K562 (cell line): ENCODE measurements around the gene CAB39. TPM values are rescaled to one million over a fixed set of nuclear protein-coding genes. Genes with fewer than 3 reads are reported as not detected.

Experiments
- ATAC-seq: fragments of 200-7000 bp; cut with Tn5 transposase; 3 replicates; pipeline ENCODE4 v1.9.1; 2020; ENCODE audit warnings: moderate library complexity
- BruUV-seq: library from RNA; stranded (reverse); fragments of 400-500 nt; replicated peaks from 2 replicates; lab custom pipeline; 2021; lab: Mats Ljungman, UMichigan
- CTCF ChIA-PET: fragments of 300-600 bp; formaldehyde crosslinking; extraction: SDS; loops from one replicate; lab custom pipeline; 2021; ENCODE audit warnings: low intra/inter-chr PET ratio; lab: Yijun Ruan, JAX
- POLR2A ChIA-PET: fragments of 300-600, 350-650 bp; sonication (Branson Sonifier 250); formaldehyde crosslinking; extraction: SDS; loops from one replicate; lab custom pipeline; 2021; ENCODE audit warnings: antibody characterized with exemption, inconsistent platforms; lab: Yijun Ruan, JAX
- DNase-seq, 4 experiments: peaks; one replicate each; pipeline versions ENCODE4 v3.0.0 to v3.0.0-alpha.2; 2011 to 2018; ENCODE audit warnings: low spot score in 3 of 4, mixed read lengths in 3 of 4; ENCODE audit errors: extremely low read depth in 1 of 4
- FAIRE-seq: peaks from 2 replicates; lab custom pipeline; 2011; peaks lifted over from hg19 to GRCh38; lab: Jason Lieb, UNC
- H2AFZ ChIP-seq: 2 replicates; pipeline ENCODE4 v1.6.0; 2011; ENCODE audit warnings: low read depth, low read length, control low read depth, inconsistent platforms
- H3K27ac ChIP-seq: fragments of 200-600 bp; 3 replicates; pipeline ENCODE4 v1.8.0; 2011; ENCODE audit warnings: low read depth, mild to moderate bottlenecking, control low read depth, inconsistent platforms, low read length, moderate library complexity, mixed read lengths; ENCODE audit errors: extremely low read depth
- H3K27me3 ChIP-seq, 2 experiments: fragments of 300-600 bp in 1 of 2; 2 replicates in 1 of 2; 3 replicates in 1 of 2; pipeline versions ENCODE4 v1.6.0 to v1.8.0; 2011; ENCODE audit warnings: inconsistent platforms in 2 of 2, low read length in 2 of 2, mild to moderate bottlenecking in 1 of 2, mixed read lengths in 1 of 2, moderate library complexity in 1 of 2; ENCODE audit not compliant: control insufficient read depth in 2 of 2, insufficient read depth in 2 of 2
- H3K36me3 ChIP-seq: fragments of 300-600 bp; 3 replicates; pipeline ENCODE4 v1.8.0; 2011; ENCODE audit warnings: mild to moderate bottlenecking, low read length, inconsistent platforms; ENCODE audit not compliant: control insufficient read depth, insufficient read depth
- H3K4me1 ChIP-seq, 2 experiments: fragments of 200-600 bp in 1 of 2; replicated peaks in 1 of 2; 2 replicates in 1 of 2; 3 replicates in 1 of 2; pipeline versions ENCODE4 v1.5.1 to v1.8.0; 2011; ENCODE audit warnings: inconsistent platforms in 2 of 2, low read length in 2 of 2, mild to moderate bottlenecking in 1 of 2, mixed read lengths in 1 of 2, moderate library complexity in 1 of 2; ENCODE audit not compliant: control insufficient read depth in 2 of 2, insufficient read depth in 2 of 2
- H3K4me2 ChIP-seq: 2 replicates; pipeline ENCODE4 v1.6.1; 2011; ENCODE audit warnings: low read length, control low read depth, inconsistent platforms, mixed read lengths; ENCODE audit not compliant: insufficient read depth
- H3K4me3 ChIP-seq: fragments of 200-600 bp; sonication (generic), shearing (Covaris generic); 2 replicates; pipeline ENCODE4 v1.5.1; 2016; ENCODE audit warnings: control low read depth, inconsistent platforms
- H3K79me2 ChIP-seq: fragments of 200-600 bp; 3 replicates; pipeline ENCODE4 v1.8.0; 2011; ENCODE audit warnings: low read length, inconsistent platforms; ENCODE audit not compliant: control insufficient read depth, insufficient read depth
- H3K9ac ChIP-seq, 2 experiments: 2 replicates each; pipeline versions ENCODE4 v1.6.0 to v1.6.1; 2011; ENCODE audit warnings: low read depth in 2 of 2, low read length in 2 of 2, control low read depth in 1 of 2, inconsistent platforms in 1 of 2, mild to moderate bottlenecking in 1 of 2, mixed read lengths in 1 of 2; ENCODE audit not compliant: insufficient read depth in 1 of 2
- H3K9me1 ChIP-seq: one replicate; pipeline ENCODE4 v1.6.0; 2011; ENCODE audit warnings: inconsistent platforms, mild to moderate bottlenecking, low read length, moderate library complexity; ENCODE audit not compliant: control insufficient read depth, insufficient read depth
- H3K9me3 ChIP-seq: replicated peaks from 2 replicates; pipeline ENCODE4 v1.5.1; 2011; ENCODE audit warnings: low read depth, low read length, inconsistent platforms; ENCODE audit not compliant: control insufficient read depth, insufficient read depth
- H4K20me1 ChIP-seq: replicated peaks from 2 replicates; pipeline ENCODE4 v1.6.1; 2011; ENCODE audit warnings: low read length, inconsistent platforms, mixed read lengths; ENCODE audit not compliant: control insufficient read depth, insufficient read depth
- HMGN3 ChIP-seq: IDR thresholded peaks from 2 replicates; pipeline ENCODE4 v1.6.1; 2011; ENCODE audit warnings: borderline replicate concordance, low read depth, mild to moderate bottlenecking, mixed read lengths, low read length; ENCODE audit not compliant: insufficient read length; ENCODE audit errors: extremely low read depth
- MCM7 ChIP-seq, 2 experiments: fragments of 450-650 bp; IDR thresholded peaks; 2 replicates each; pipeline ENCODE4 v1.6.1; 2016 to 2018
- NFXL1 ChIP-seq: fragments of 450-650 bp; formaldehyde crosslinking; IDR thresholded peaks from 2 replicates; pipeline ENCODE4 v1.4.0; 2021; ENCODE audit warnings: mild to moderate bottlenecking
- POLR2H ChIP-seq: IDR thresholded peaks from 2 replicates; pipeline ENCODE4 v1.6.1; 2016; ENCODE audit warnings: missing genetic modification characterization, low read depth, mild to moderate bottlenecking, control low read depth, missing compliant biosample characterization, moderate library complexity
- RBM14 ChIP-seq: fragments of 200-400 bp; formaldehyde crosslinking; IDR thresholded peaks from 2 replicates; pipeline ENCODE4 v1.6.1; 2018; ENCODE audit warnings: low read depth, mild to moderate bottlenecking, low read length, moderate library complexity, borderline replicate concordance; ENCODE audit not compliant: insufficient read depth
- SP2 ChIP-seq: IDR thresholded peaks from 2 replicates; pipeline ENCODE4 v1.6.1; 2011; ENCODE audit warnings: mild to moderate bottlenecking, low read depth, low read length, moderate library complexity; ENCODE audit not compliant: poor library complexity, severe bottlenecking; ENCODE audit errors: extremely low read depth
- ZKSCAN1 ChIP-seq: fragments of 150-350 bp; IDR thresholded peaks from 2 replicates; pipeline ENCODE4 v1.6.1; 2016; ENCODE audit warnings: low read depth, low read length
- ZNF133 ChIP-seq: fragments of 250-450 bp; sonication (Bioruptor Pico); IDR thresholded peaks from 2 replicates; pipeline ENCODE4 v1.4.0; 2020; ENCODE audit warnings: mild to moderate bottlenecking
- ZNF717 ChIP-seq: fragments of 250-450 bp; sonication (Bioruptor Pico); IDR thresholded peaks from 2 replicates; pipeline ENCODE4 v1.5.0; 2021
- WGBS: fragments of 100-300 bp; shearing (Covaris generic); methylation state at CpG from one replicate; pipeline ENCODE4 v1.1.6; 2016; ENCODE audit warnings: low coverage, mixed read lengths; ENCODE audit not compliant: insufficient coverage; ENCODE audit errors: missing lambda C conversion rate; 5-methylcytosine and 5-hydroxymethylcytosine counted together
- in situ Hi-C: fragments of 300-500 bp; cut with MboI; formaldehyde crosslinking; loops from 4 replicates; pipeline ENCODE4 v1.15.0; 2018; ENCODE audit warnings: inconsistent platforms, mixed read lengths
- intact Hi-C: fragments of 100-400 bp; cut with micrococcal nuclease; formaldehyde crosslinking; loops from 2 replicates; pipeline ENCODE4 v1.14.2; 2022
- polyA plus RNA-seq, 8 experiments: library from polyadenylated mRNA; depleted of rRNA in 4 of 8; stranded (reverse) in 5 of 8; unstranded in 3 of 8; fragments of >200 nt; fragmentation: Nextera tagmentation in 2 of 8; fragmentation: Illumina TruSeq in 1 of 8; extraction: Ambion mirVana in 2 of 8; extraction: Trizol in 1 of 8; gene quantifications; 2 replicates each; pipeline versions ENCODE4 v1.2.1 to v1.2.3, GENCODE V29; 2011 to 2014; ENCODE audit warnings: inconsistent platforms in 1 of 8, missing spikeins in 1 of 8
- total RNA-seq, 7 experiments: library from RNA; depleted of rRNA in 6 of 7; stranded (reverse); fragments of >200 nt in 6 of 7; fragmentation: Illumina TruSeq in 2 of 7; extraction: Trizol in 2 of 7; gene quantifications; 2 replicates each; pipeline versions ENCODE4 v1.2.1 to v1.2.3, GENCODE V29; 2011 to 2021; ENCODE audit warnings: low replicate concordance in 1 of 7
- TF ChIP-seq, protein P1 (sequence below): fragments of 250-450 bp; sonication (Bioruptor Pico); IDR thresholded peaks from 2 replicates; pipeline ENCODE4 v1.8.0; 2022; ENCODE audit warnings: moderate library complexity, mild to moderate bottlenecking, inconsistent platforms

Gene CAB39
- total and polyA plus RNA-seq, 9 of the 15 experiments (the other 6 are each of a cell fraction or from before 2014, with no cell fraction given), result 27.2 to 94.4 (median 70.1) TPM

DNA sequence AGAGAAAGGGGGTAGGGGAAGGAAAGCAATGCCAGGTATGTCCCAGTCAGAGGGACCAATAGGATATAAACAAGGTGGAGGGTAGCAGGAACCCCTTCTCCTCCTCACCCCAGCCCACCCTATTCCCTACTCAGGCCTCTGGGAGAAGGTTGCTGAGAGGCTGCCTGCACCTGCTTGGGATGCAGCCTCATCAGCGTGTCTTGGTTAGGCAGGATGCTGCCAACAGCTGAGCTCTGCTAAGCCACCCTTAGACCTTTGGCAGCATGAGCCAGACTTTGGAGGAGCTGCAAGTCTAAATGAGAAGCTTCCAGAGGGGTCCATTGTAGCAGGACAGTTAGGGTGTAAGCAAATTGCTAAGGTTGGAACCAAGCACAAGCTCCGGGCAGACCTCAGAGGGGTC lies 38.2 kb upstream of the CAB39 start:
- no peak for ATAC-seq
- DNase-seq, result no peak
- Histone ChIP-seq H2AFZ (no peak overlapping the region), H3K27me3 (no peaks in the 10 kb centered on the region), H3K27ac (no peak overlapping the region), H3K4me1 (no peaks in the 10 kb centered on the region; a peak in 2 of 5 replicates), H4K20me1 (no peaks in the 10 kb centered on the region), H3K4me2 (no peak overlapping the region), H3K79me2 (no peaks in the 10 kb centered on the region), H3K4me3 (no peak overlapping the region), H3K9me1 (no peaks in the 10 kb centered on the region), H3K9ac (no peak overlapping the region), H3K9me3 (peaks cover 3% of the 10 kb centered on the region; the same call in 1 of the 2 replicates), H3K36me3 (no peaks in the 10 kb centered on the region)
- ChIA-PET POLR2A (interaction anchor here (1.1 kb wide), 1 partner anchor 11 kb away, joined by 3 read pairs; no protein-coding TSS in a partner anchor), CTCF (no interaction called here)
- intact Hi-C loops, result no loop called here
- in situ Hi-C loops, result no loop called here
- no TSS peak for BruUV-seq
- FAIRE-seq, result no peak
- TF ChIP-seq POLR2H (tag) (no peak), ZNF133 (no peak), HMGN3 (no peak), MCM7 (IDR thresholded peaks at IDR 0.05) (no peak), NFXL1 (CRISPR knock-in tag) (no peak), SP2 (no peak), ZNF717 (CRISPR knock-in tag) (no peak), ZKSCAN1 (no peak), RBM14 (no peak)
- TF ChIP-seq, protein P1, sequence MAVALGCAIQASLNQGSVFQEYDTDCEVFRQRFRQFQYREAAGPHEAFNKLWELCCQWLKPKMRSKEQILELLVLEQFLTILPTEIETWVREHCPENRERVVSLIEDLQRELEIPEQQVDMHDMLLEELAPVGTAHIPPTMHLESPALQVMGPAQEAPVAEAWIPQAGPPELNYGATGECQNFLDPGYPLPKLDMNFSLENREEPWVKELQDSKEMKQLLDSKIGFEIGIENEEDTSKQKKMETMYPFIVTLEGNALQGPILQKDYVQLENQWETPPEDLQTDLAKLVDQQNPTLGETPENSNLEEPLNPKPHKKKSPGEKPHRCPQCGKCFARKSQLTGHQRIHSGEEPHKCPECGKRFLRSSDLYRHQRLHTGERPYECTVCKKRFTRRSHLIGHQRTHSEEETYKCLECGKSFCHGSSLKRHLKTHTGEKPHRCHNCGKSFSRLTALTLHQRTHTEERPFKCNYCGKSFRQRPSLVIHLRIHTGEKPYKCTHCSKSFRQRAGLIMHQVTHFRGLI (CRISPR knock-in tag), result no peak
- 100% methylated on average over 2 of the region's 2 CpGs for WGBS
